Placental pericyte (primary cell): ENCODE data around the gene TTC13. TPM values are rescaled to one million over a fixed set of nuclear protein-coding genes. Genes with fewer than 3 reads are reported as not detected.

Experiments used
- small RNA-seq: library from RNA; depleted of rRNA; stranded (forward); fragments of <200 nt; gene quantifications from one replicate; pipeline ENCODE3, GENCODE V24; 2012; ENCODE audit warnings: low replicate concordance
- total RNA-seq: library from RNA; depleted of rRNA; stranded (reverse); fragments of >200 nt; gene quantifications from 2 replicates; pipeline ENCODE4 v1.2.3, GENCODE V29; 2012

The TTC13 gene
- total RNA-seq: 9.0 and 15.9 TPM in 2 replicates

GRCh38 chr1:230978491-230979388 is at the start of gene TTC13, which contains the start of gene ARV1:
TTC13 (minus strand) TSS chr1:230978861; CDS start chr1:230978830, 31 bp downstream.
ARV1 (plus strand) TSS chr1:230979094; CDS start chr1:230979106, 12 bp downstream.

GRCh38 chr1:230867903-230868735 is 110.5 kb downstream of the TTC13 start, which contains the start of gene C1orf198:
C1orf198 (minus strand) TSS chr1:230868521; CDS start chr1:230868512, 9 bp downstream.

Small RNA genes lying within 50 kb of the gene (small RNA-seq; reads per million reads assigned to genes)
- not detected for gene RN7SL837P

Other genes starting within 250 kb of the TTC13 start
- gene CAPN9, start 231.5 kb downstream of the TTC13 start, total RNA-seq: not detected in 2 replicates
- 80.7 and 83.8 TPM in 2 replicates for gene C1orf198, start 110.3 kb downstream of the TTC13 start, total RNA-seq
- 12.7 and 13.3 TPM in 2 replicates for gene ARV1, start 233 bp upstream of the TTC13 start, total RNA-seq
- gene FAM89A, start 61.4 kb upstream of the TTC13 start, total RNA-seq: 8.3 and 10.7 TPM in 2 replicates
- gene TRIM67, start 183.2 kb upstream of the TTC13 start, total RNA-seq: not detected in 2 replicates